GM23338 (cell line): Measurements from ENCODE around the gene POLDIP3. TPM values are rescaled to one million over a fixed set of nuclear protein-coding genes. Genes with fewer than 3 reads are reported as not detected.

Source experiments
- ATAC-seq: fragments of 200-7000 bp; cut with Tn5 transposase; 3 replicates; pipeline ENCODE4 v1.9.1; 2020
- DNase-seq: peaks from one replicate; pipeline ENCODE4 v3.0.0-alpha.2; 2015; ENCODE audit warnings: low spot score
- H2AFZ ChIP-seq: fragments of 200-600 bp; sonication (generic); 2 replicates; pipeline ENCODE4 v1.8.0; 2016; ENCODE audit warnings: antibody characterized with exemption, mild to moderate bottlenecking, moderate library complexity
- H3F3A ChIP-seq: fragments of 200-600 bp; sonication (generic); replicated peaks from 2 replicates; pipeline ENCODE4 v1.8.0; 2017; ENCODE audit warnings: antibody characterized with exemption, mixed run types, low read depth
- H3K27ac ChIP-seq: fragments of 200-600 bp; sonication (generic); 2 replicates; pipeline ENCODE4 v1.6.1; 2016; ENCODE audit warnings: low read depth
- H3K27me3 ChIP-seq: fragments of 200-600 bp; sonication (generic); 2 replicates; pipeline ENCODE4 v1.8.0; 2016; ENCODE audit warnings: mild to moderate bottlenecking, mixed run types, moderate library complexity; ENCODE audit not compliant: insufficient read depth
- H3K36me3 ChIP-seq: fragments of 200-600 bp; sonication (generic); 2 replicates; pipeline ENCODE4 v1.8.0; 2016; ENCODE audit warnings: mild to moderate bottlenecking; ENCODE audit not compliant: insufficient read depth
- H3K4me1 ChIP-seq: fragments of 200-600 bp; sonication (generic); 2 replicates; pipeline ENCODE4 v1.8.0; 2016; ENCODE audit warnings: mild to moderate bottlenecking, moderate library complexity; ENCODE audit not compliant: insufficient read depth
- H3K4me2 ChIP-seq: fragments of 200-600 bp; sonication (generic); 2 replicates; pipeline ENCODE4 v1.7.1; 2017; ENCODE audit warnings: mixed run types
- H3K4me3 ChIP-seq: fragments of 200-600 bp; sonication (generic); 2 replicates; pipeline ENCODE4 v1.6.1; 2016; ENCODE audit warnings: mixed run types
- H3K79me2 ChIP-seq: fragments of 200-600 bp; sonication (generic); replicated peaks from 2 replicates; pipeline ENCODE4 v1.8.0; 2017; ENCODE audit warnings: mild to moderate bottlenecking; ENCODE audit not compliant: insufficient read depth
- H3K9me2 ChIP-seq: fragments of 200-600 bp; sonication (generic); 2 replicates; pipeline ENCODE4 v1.8.0; 2017; ENCODE audit not compliant: insufficient read depth
- H4K20me1 ChIP-seq: fragments of 200-600 bp; sonication (generic); replicated peaks from 2 replicates; pipeline ENCODE4 v1.8.0; 2017; ENCODE audit warnings: mild to moderate bottlenecking; ENCODE audit not compliant: insufficient read depth
- H3K27ac Mint-ChIP-seq: 2 replicates; pipeline ENCODE4 v1.8.0; 2020; ENCODE audit warnings: inconsistent platforms, mild to moderate bottlenecking, moderate library complexity, mixed read lengths
- H3K27me3 Mint-ChIP-seq: 3 replicates; pipeline ENCODE4 v1.8.0; 2022; ENCODE audit warnings: low read depth, mild to moderate bottlenecking, moderate library complexity, mixed read lengths, inconsistent platforms; ENCODE audit not compliant: insufficient read depth, poor library complexity
- H3K36me3 Mint-ChIP-seq: 3 replicates; pipeline ENCODE4 v1.8.0; 2021; ENCODE audit warnings: low read depth, mild to moderate bottlenecking, inconsistent platforms, moderate library complexity, mixed read lengths
- H3K4me1 Mint-ChIP-seq: 3 replicates; pipeline ENCODE4 v1.8.0; 2020; ENCODE audit warnings: mild to moderate bottlenecking, inconsistent platforms, mixed read lengths
- H3K4me3 Mint-ChIP-seq: 3 replicates; pipeline ENCODE4 v1.8.0; 2021; ENCODE audit warnings: moderate library complexity, mild to moderate bottlenecking, inconsistent platforms, mixed read lengths
- H3K9me3 Mint-ChIP-seq: 3 replicates; pipeline ENCODE4 v1.8.0; 2020; ENCODE audit warnings: moderate library complexity, mild to moderate bottlenecking, inconsistent platforms, mixed read lengths
- CREB1 ChIP-seq: fragments of 250-450 bp; sonication (Bioruptor Pico); IDR thresholded peaks from 2 replicates; pipeline ENCODE4 v1.5.0; 2020; ENCODE audit warnings: low read depth, mild to moderate bottlenecking, moderate library complexity
- EZH2phosphoT487 ChIP-seq: fragments of 200-600 bp; sonication (generic); IDR thresholded peaks from one replicate; pipeline ENCODE4 v1.8.1; 2018; ENCODE audit warnings: antibody characterized with exemption; ENCODE audit not compliant: unreplicated experiment
- JUNB ChIP-seq: IDR thresholded peaks from one replicate; pipeline ENCODE4 v1.6.1; 2016; ENCODE audit warnings: antibody characterized with exemption; ENCODE audit not compliant: unreplicated experiment
- NANOG ChIP-seq: IDR thresholded peaks from 2 replicates; pipeline ENCODE4 v1.6.1; 2016; ENCODE audit warnings: antibody characterized with exemption, borderline replicate concordance
- ZNF114 ChIP-seq: fragments of 250-450 bp; sonication (Bioruptor Pico); IDR thresholded peaks from 2 replicates; pipeline ENCODE4 v1.5.0; 2020; ENCODE audit warnings: mild to moderate bottlenecking, moderate library complexity
- polyA plus RNA-seq: library from polyadenylated mRNA; unstranded; fragments of >200 nt; fragmentation: Nextera tagmentation; extraction: Ambion mirVana; gene quantifications from 2 replicates; pipeline ENCODE4 v1.2.1, GENCODE V29; 2016
- total RNA-seq: library from RNA; depleted of rRNA; stranded (reverse); fragments of >200 nt; shearing (Covaris generic); gene quantifications from 2 replicates; pipeline ENCODE4 v1.2.3, GENCODE V29; 2014
- TF ChIP-seq, protein P1 (sequence below): IDR thresholded peaks from one replicate; pipeline ENCODE4 v1.6.1; 2018; ENCODE audit warnings: antibody characterized with exemption; ENCODE audit not compliant: unreplicated experiment
- TF ChIP-seq, protein P2 (sequence below): IDR thresholded peaks from 2 replicates; pipeline ENCODE4 v1.6.1; 2016; ENCODE audit warnings: antibody characterized with exemption

Gene POLDIP3
- total and polyA plus RNA-seq, 2 experiments from 2014 or later, result 38.2 to 54.3 TPM

DNA sequence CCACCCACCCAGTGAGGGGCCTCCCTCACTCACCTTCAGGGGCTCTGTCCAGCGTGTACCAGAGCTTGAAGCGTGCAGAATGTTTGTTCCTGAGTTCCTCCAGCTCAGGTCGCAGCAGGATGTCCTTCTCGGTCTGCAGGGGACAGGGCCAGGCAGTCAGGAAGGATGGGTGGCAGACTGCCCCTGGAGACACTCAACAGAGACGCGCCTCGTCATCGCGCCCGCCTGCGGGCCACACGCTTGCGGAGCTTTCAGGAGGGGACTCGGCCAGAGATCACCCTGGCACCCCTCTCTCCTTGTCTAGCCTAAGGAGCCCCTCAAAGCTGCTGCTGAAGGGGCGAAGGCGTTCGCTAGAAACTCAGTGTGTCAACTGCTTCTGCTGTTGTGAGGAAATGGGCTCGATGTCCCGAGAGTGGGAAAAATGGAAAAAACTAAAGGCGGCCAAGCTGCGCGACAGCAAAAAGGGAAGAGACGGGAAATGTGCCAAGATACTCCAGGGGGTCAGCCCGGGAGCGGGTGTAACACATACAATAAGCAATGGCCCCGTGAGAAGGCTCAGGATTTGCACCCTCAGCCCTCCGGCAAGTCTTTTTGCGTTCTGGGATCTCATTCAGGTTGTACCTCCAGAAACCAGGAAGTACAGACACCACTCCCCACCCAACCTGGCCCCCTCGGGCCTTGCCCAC lies 9.2 kb upstream of the POLDIP3 start (continued):
- TF ChIP-seq, protein P1, sequence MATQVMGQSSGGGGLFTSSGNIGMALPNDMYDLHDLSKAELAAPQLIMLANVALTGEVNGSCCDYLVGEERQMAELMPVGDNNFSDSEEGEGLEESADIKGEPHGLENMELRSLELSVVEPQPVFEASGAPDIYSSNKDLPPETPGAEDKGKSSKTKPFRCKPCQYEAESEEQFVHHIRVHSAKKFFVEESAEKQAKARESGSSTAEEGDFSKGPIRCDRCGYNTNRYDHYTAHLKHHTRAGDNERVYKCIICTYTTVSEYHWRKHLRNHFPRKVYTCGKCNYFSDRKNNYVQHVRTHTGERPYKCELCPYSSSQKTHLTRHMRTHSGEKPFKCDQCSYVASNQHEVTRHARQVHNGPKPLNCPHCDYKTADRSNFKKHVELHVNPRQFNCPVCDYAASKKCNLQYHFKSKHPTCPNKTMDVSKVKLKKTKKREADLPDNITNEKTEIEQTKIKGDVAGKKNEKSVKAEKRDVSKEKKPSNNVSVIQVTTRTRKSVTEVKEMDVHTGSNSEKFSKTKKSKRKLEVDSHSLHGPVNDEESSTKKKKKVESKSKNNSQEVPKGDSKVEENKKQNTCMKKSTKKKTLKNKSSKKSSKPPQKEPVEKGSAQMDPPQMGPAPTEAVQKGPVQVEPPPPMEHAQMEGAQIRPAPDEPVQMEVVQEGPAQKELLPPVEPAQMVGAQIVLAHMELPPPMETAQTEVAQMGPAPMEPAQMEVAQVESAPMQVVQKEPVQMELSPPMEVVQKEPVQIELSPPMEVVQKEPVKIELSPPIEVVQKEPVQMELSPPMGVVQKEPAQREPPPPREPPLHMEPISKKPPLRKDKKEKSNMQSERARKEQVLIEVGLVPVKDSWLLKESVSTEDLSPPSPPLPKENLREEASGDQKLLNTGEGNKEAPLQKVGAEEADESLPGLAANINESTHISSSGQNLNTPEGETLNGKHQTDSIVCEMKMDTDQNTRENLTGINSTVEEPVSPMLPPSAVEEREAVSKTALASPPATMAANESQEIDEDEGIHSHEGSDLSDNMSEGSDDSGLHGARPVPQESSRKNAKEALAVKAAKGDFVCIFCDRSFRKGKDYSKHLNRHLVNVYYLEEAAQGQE, result no peak
- TF ChIP-seq NANOG, result no peak
- TF ChIP-seq JUNB, result no peak
- TF ChIP-seq, protein P2, sequence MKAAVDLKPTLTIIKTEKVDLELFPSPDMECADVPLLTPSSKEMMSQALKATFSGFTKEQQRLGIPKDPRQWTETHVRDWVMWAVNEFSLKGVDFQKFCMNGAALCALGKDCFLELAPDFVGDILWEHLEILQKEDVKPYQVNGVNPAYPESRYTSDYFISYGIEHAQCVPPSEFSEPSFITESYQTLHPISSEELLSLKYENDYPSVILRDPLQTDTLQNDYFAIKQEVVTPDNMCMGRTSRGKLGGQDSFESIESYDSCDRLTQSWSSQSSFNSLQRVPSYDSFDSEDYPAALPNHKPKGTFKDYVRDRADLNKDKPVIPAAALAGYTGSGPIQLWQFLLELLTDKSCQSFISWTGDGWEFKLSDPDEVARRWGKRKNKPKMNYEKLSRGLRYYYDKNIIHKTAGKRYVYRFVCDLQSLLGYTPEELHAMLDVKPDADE, result no peak
- TF ChIP-seq ZNF114 (CRISPR knock-in tag), result no peak
- TF ChIP-seq EZH2phosphoT487, result no peak
- TF ChIP-seq CREB1 (CRISPR knock-in tag), result no peak

DNA sequence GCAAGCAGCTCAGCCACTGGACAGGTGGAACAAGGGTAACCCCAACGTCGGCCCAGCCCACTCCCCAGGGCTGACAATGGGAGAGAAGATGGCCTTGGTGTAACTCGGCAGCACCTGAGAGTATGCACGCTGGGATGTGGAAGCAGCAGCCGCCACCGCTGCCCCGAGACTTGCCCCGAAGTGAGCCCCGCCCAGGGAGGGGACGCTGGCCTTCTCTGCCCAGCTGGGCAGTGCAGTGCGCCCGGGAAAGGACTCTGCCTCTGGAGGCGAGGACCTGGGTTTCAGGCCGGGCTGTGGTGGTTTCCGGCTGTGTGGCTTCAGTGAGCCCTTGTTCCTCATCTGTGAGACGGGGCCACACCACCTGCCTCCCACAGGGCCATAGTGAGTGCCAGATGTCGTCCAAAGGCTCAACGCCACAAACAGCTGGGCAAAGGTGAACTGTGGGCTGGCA lies 8.6 kb upstream of the POLDIP3 start:
- Histone ChIP-seq H3K9me2 (no peaks in the 10 kb centered on the region), H3K36me3 (no peaks in the 10 kb centered on the region; the same call in 1 of the 2 replicates), H3K4me3 (no peak overlapping the region), H3K27me3 (no peaks in the 10 kb centered on the region), H3K4me2 (no peak overlapping the region), H4K20me1 (0 out of 2 replicates have a peak, but pooled peaks cover 8% of the 10 kb centered on the region), H3K4me1 (no peaks in the 10 kb centered on the region), H3K79me2 (no peaks in the 10 kb centered on the region), H3F3A (no peaks in the 10 kb centered on the region), H2AFZ (no peak overlapping the region), H3K27ac (no peak overlapping the region)
- ATAC-seq (no peak), DNase-seq (no peak)
- H3K4me3 Mint-ChIP-seq, result no peak overlapping the region
- H3K4me1 Mint-ChIP-seq, result peaks cover 5% of the 10 kb centered on the region
- no peaks in the 10 kb centered on the region for H3K9me3 Mint-ChIP-seq
- H3K36me3 Mint-ChIP-seq, result peaks cover 13% of the 10 kb centered on the region
- no peak overlapping the region for H3K27ac Mint-ChIP-seq
- H3K27me3 Mint-ChIP-seq, result peaks cover 17% of the 10 kb centered on the region
- TF ChIP-seq, protein P2, result no peak
- TF ChIP-seq CREB1 (CRISPR knock-in tag) (no peak), NANOG (no peak), JUNB (no peak)
